Body of pancreas (tissue), 4 donors: ENCODE results near the gene KLC4.

Source experiments
- CTCF ChIP-seq, 7 experiments: fragments of 450-650 bp in 4 of 7; fragments of 200-600 bp in 3 of 7; sonication (generic) in 3 of 7; IDR thresholded peaks; one replicate each; pipeline ENCODE4 v1.5.1; 2016 to 2019; ENCODE audit warnings: antibody characterized with exemption in 7 of 7
- POLR2A ChIP-seq, 3 donors: fragments of 450-650 bp; IDR thresholded peaks; one replicate each; pipeline ENCODE4 v1.6.1; 2016; ENCODE audit warnings: antibody characterized with exemption in 3 of 3, mild to moderate bottlenecking in 2 of 3

GRCh38 chr6:43050981-43051380 is 8.4 kb upstream of the KLC4 start:
- TF ChIP-seq CTCF (IDR thresholded peaks at IDR 0.05): no peak
- no peak for TF ChIP-seq POLR2A (IDR thresholded peaks at IDR 0.05)
